HG02884 (cell line): ENCODE results near the gene THSD1.
"Not testable (repeated sequence)": the region's sequence is repeated elsewhere in the genome, so short reads cannot be mapped to it uniquely, and the experiment has no call there.

Experiments used
- ATAC-seq: cut with Tn5 transposase; IDR thresholded peaks from one replicate; pipeline ENCODE4 v1.9.1; 2021; ENCODE audit warnings: mild to moderate bottlenecking, moderate library complexity; ENCODE audit not compliant: unreplicated experiment

THSD1 gene

DNA sequence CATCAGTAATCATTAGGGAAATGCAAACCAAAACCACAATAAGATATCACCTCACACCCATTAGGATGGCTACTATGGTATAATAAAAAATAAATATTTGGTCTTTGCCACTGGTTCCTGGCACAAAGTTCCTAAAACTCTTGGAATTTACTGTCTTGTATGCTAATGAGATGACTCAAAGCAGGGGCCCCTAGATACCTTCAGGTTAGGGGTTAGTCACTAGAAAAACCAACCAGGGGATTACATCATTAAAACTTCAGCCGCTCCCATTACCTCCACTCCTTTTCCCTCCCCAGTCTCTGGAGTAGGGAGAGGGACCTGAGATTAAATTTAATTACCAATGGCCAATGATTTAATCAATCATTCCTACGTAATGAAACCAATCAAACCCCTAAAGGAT lies 49.6 kb downstream of the THSD1 start:
- no peak for ATAC-seq

DNA sequence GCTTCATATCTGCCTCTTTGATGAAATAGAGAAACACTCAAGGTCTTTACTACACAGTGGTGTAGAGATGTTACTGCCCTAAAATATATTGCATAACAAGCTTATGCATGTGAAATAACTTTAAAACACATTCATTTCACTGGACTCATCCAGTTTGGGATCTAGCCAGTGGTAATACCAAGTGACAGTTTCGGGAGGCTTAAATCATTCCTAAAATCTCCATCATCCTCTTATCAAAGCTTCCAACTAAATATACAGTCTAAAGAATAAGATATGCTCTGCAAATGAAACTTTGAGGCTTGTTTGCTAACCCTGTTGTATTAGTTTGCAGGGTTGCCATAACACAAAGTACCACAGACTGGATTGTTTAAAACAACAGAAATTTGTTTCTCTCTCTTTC lies 52.8 kb downstream of the THSD1 start:
- ATAC-seq: no peak

DNA sequence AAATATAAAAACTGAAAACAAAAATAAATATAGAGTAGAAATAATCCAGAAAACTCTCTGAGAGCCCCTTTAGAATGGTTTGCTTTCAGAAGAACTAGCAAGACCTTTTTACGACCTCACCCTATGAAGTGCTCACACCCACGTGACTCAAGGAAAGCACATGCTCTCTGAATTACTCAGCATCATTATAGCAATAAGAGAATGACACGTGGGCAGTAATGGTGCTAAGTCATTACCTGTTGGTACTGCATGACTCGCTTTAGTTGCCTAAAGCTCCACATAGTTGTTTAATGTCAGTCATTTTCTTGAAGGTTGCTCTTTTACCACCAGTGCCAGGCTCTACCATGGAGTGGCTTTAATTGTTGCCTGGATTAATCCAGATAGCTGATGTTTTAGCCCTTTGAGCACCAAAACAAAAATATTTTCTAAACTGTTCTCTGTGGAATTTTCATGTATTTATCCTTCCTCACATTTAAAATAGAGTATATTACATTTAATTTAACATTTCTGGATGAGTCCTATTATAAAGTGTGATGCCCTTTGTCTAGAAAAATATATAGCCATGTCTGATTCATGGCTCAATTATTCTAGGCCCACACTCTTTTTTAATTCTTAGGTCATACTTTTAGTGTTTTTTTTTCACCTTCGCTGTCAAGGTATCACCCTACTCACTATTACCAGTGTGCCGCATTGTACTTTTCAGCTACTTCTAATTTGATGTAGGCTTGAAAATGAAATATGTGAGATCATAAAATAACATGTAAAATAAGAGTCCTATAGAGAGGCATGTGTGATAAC lies 56.8 kb downstream of the THSD1 start:
- ATAC-seq: no peak

DNA sequence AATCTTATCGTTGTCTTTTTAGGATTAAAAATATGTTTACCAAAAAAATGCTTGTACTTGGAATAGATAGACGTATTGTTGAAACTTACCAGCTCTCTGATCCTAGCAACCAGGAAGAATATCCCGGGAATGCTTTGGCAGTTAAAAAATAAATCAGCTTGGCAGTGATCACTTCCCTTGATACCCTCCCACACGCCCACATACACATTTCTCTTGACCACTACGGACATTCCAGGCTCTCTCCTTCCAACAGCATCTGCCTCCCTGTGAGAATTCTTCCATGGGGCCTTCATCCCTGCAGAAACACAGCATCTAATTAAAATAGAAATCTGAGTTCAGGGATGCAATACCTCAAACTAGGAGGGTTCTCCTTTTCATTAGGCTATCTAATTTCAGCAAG lies 57.9 kb downstream of the THSD1 start:
- no peak for ATAC-seq

DNA sequence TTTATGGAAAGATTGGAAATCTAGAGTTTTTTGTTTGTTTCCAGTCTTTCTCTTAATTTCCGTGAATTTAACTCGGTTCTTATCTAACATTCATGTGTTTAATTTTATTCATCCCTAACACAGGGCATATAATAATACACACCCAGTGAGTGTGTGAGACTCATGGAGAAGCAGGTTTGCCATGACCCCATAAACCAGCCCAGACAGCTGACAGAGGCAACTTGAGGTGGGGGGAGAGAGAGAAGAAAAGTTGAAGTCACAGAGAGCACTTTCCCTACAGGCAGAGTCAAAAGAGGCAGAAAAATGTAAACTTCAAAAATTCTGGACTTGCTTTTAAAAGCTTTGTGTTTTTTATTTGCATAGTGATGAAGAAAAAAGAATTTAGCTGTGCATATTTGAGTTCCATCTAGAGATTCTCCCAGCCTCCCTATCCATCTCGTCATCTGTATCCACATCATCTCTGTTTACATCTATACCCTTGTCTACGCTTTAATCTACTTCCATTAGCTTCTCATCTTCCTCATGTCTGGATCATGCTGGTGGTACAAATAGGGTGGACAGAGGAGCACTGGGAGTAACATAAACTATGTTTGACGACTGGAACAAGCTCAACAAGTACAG lies 60.2 kb downstream of the THSD1 start:
- no peak for ATAC-seq

DNA sequence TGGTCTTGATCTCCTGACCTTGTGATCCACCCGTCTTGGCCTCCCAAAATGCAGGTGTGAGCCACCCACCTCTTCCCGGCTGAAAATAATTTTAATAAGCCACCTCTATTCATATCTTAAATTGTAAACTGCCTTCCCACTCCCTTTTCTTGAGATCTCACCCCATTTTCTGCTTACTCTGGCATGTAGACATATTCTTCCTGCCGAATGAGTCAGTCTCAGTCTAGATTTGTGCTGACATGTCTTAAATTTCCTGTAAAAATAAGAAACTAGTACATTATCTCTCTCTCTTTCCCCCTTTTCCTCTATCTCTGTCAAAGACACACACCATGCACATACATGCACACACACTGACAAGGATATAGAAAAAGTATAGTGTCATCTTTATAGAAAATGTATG lies 60.9 kb downstream of the THSD1 start:
- no peak for ATAC-seq

DNA sequence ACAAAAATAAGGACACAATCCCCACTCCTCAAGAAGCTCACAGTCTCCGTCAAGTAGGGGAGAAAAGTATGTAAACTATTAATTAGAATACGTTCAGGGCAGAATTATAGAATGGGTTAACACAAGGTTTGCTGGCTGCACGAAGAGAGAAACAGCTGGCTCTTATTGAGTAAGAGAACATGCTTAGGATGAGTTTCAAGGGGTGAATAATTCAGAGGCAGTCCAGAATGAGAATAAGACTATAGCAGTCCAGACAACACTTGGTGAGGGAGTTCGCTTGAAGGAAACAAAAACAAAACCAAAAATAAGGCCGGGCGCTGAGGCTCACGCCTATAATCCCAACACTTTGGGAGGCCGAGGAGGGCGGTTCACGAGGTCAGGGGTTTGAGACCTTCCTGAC lies 61.9 kb downstream of the THSD1 start:
- no peak for ATAC-seq

DNA sequence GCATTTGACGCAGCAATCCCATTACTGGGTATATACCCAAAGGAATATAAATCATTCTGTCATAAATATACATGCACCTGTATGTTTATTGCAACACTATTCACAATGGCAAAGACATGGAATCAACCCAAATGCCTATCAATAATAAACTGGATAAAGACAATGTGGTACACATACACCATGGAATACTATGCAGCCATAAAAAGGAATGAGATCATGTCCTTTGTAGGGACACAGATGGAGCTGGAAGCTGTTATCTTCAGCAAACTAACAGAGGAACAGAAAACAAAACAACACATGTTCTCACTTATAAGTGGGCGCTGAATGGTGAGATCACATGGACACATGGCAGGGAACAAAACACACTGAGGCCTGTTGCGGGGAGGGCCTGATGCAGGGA lies 63.8 kb downstream of the THSD1 start:
- not testable (repeated sequence) for ATAC-seq

DNA sequence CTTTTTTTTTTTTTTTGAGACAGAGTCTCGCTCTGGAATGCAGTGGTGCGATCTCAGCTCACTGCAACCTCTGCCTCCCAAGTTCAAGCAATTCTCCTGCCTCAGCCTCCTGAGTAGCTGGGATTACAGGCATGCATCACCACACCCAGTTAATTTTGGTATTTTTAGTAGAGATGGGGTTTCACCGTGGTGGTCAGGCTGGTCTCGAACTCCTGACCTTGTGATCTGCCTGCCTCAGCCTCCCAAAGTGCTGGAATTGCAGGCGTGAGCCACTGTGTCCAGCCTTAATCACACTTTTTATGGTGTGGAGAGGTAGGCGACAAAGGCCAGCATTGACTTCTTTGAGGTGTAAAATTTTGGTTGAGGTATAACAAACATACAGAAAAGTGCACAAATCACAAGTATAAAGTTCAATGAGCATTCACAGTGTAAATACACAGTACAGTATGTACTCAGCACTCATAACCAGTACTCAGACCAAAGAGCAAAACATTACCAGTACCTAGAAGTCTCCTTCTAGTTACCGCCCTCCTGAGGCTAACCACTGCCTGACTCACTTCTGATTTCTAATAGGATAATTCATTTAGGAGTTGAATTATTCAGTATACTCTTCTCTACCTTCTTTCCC lies 68.0 kb downstream of the THSD1 start:
- ATAC-seq: not testable (repeated sequence)

DNA sequence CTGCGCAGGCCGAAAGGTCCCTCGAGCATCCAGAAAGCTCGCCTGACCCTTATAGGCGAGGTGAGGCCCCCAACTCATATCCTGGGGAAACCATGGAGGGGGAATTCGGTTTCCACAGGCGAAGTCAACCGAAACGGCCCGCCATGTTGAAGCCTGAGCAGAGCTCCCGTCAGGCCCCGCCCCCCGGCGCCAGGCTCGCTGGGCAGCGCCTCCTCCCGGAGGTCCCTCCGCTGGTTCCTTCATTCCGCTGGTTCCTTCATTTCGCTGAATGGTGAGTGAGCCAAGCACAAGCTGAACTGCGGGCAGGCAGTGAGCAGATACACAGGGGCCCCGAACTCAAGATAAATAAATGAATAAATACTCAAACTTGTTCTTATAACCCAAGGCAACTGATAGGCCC lies 71.9 kb downstream of the THSD1 start:
- not testable (repeated sequence) for ATAC-seq

DNA sequence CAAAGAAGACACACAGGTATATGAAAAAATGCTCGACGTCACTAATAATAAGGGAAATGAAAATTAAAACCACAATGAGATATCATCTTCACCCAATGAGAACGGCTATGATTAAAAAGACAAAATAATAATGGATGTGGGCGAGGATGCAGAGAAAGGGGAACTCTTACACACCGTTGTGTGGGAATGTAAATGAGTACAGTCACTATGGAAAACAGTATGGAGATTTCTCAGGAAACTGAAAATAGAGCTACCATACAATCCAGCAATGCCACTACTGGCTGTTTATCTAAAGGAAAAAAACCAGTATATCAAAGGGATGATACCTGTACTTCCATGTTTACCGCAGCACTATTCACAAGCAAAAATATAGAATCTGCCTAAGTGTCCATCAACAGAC lies 74.1 kb downstream of the THSD1 start:
- not testable (repeated sequence) for ATAC-seq
